Coronary artery (tissue), 2 donors: ENCODE measurements around the gene TXNL1.

Source experiments
- DNase-seq: peaks from one replicate; pipeline ENCODE4 v3.0.0-alpha.2; 2017; ENCODE audit warnings: low spot score
- H3K27ac ChIP-seq, 2 donors: fragments of 200-600 bp; sonication (generic); one replicate each; pipeline ENCODE4 v1.5.1; 2016 to 2019
- H3K4me3 ChIP-seq: fragments of 200-600 bp; sonication (generic); 2 replicates; pipeline ENCODE4 v1.5.1; 2016; ENCODE audit warnings: mild to moderate bottlenecking, moderate library complexity
- CTCF ChIP-seq: fragments of 200-600 bp; sonication (generic); IDR thresholded peaks from one replicate; pipeline ENCODE4 v1.5.1; 2019; ENCODE audit warnings: antibody characterized with exemption

The TXNL1 gene

GRCh38 chr18:56560992-56561391, 77.4 kb downstream of the TXNL1 start:
- H3K4me3 ChIP-seq, result no peak overlapping the region
- no peak for DNase-seq
- no peak for TF ChIP-seq CTCF
- no peak overlapping the region for H3K27ac ChIP-seq

GRCh38 chr18:56559044-56559443, 79.3 kb downstream of the TXNL1 start:
- Histone ChIP-seq H3K27ac (no peak overlapping the region), H3K4me3 (no peak overlapping the region)
- no peak for TF ChIP-seq CTCF
- no peak for DNase-seq

GRCh38 chr18:56556907-56557306, 81.5 kb downstream of the TXNL1 start:
- no peak for DNase-seq
- Histone ChIP-seq H3K4me3 (no peak overlapping the region), H3K27ac (no peak overlapping the region)
- TF ChIP-seq CTCF, result no peak

GRCh38 chr18:56550121-56550520, 88.3 kb downstream of the TXNL1 start:
- Histone ChIP-seq H3K27ac (no peak overlapping the region), H3K4me3 (no peak overlapping the region)
- no peak for TF ChIP-seq CTCF
- no peak for DNase-seq
